Heart left ventricle (tissue), 13 donors: Measurements from ENCODE around the gene CEP112.

Experiments used
- CTCF ChIP-seq, 12 donors: fragments of 200-600 bp; sonication (generic) in 4 of 12; IDR thresholded peaks; one replicate each; pipeline versions ENCODE4 v1.5.0 to v1.8.0; 2018 to 2022; ENCODE audit warnings: antibody characterized with exemption in 12 of 12, mild to moderate bottlenecking in 5 of 12
- POLR2A ChIP-seq, 2 donors: fragments of 450-650 bp; IDR thresholded peaks; one replicate each; pipeline ENCODE4 v1.6.1; 2017; ENCODE audit warnings: antibody characterized with exemption in 2 of 2, mild to moderate bottlenecking in 2 of 2, moderate library complexity in 2 of 2
- donor health status: ischemic (EF 13 %, LVEDD 7.1; RV severe dilation, severe dysfunction).
- donor health status: DM: no; HTN: yes; CAD: no.
- donor health status: DM: no; HTN: no; CAD: no.
- donor health status: ischemic (EF 25% LVEDD 6.9; RV normal size, moderate dysfunction).
- donor health status: ischemic (EF 25% LVEDD 5.7; RV mildly dilated, moderate dysfunction).
- donor health status: ischemic (EF 35%, LVEDD 5.7; RV mildly dilated, moderate dysfunction).
- donor health status: nonischemic (EF 11% LVEDD 7.7; RV severe dilation, severe dysfunction).
- donor health status: DM: yes; HTN: yes; CAD: no.
- donor health status: PGD.
- donor health status: ischemic (EF 29% LVEDD 5.4; RV normal size, mild dysfunction).
- donor health status: nonischemic (EF 23%, LVEDD 6.1; RV moderate dilation, normal function).

- TF ChIP-seq CTCF (IDR thresholded peaks at IDR 0.05) (no peak), POLR2A (IDR thresholded peaks at IDR 0.05) (no peak)
These were observed 4.2 kb downstream of the CEP112 start for GRCh38 chr17:66187718-66188117.
